SK-N-SH treated with all-trans-retinoic acid at 6 μM for 48 hours (cell line): ENCODE measurements around the gene KIF21A.

Source experiments
- BACH2 ChIP-seq: fragments of 250-450 bp; sonication (Bioruptor Pico); IDR thresholded peaks from 2 replicates; pipeline ENCODE4 v1.9.0; 2021; ENCODE audit warnings: mild to moderate bottlenecking, borderline replicate concordance
- CSRNP3 ChIP-seq: fragments of 250-450 bp; sonication (Bioruptor Pico); IDR thresholded peaks from 2 replicates; pipeline ENCODE4 v1.5.1; 2021; ENCODE audit warnings: mild to moderate bottlenecking, moderate library complexity
- OSR1 ChIP-seq: fragments of 250-450 bp; sonication (Bioruptor Pico); IDR thresholded peaks from 2 replicates; pipeline ENCODE4 v1.8.0; 2022; ENCODE audit warnings: moderate library complexity, mild to moderate bottlenecking, inconsistent platforms
- PATZ1 ChIP-seq: fragments of 250-450 bp; sonication (Bioruptor Pico); IDR thresholded peaks from 2 replicates; pipeline ENCODE4 v1.8.0; 2020; ENCODE audit warnings: mild to moderate bottlenecking, moderate library complexity, borderline replicate concordance
- SNAI2 ChIP-seq: fragments of 250-450 bp; sonication (Bioruptor Pico); IDR thresholded peaks from 2 replicates; pipeline ENCODE4 v1.5.0; 2020; ENCODE audit warnings: mild to moderate bottlenecking, moderate library complexity
- TCF4 ChIP-seq: fragments of 250-450 bp; sonication (Bioruptor Pico); IDR thresholded peaks from 2 replicates; pipeline ENCODE4 v1.8.0; 2021; ENCODE audit warnings: mild to moderate bottlenecking, moderate library complexity, borderline replicate concordance
- ZFP3 ChIP-seq: fragments of 250-450 bp; sonication (Bioruptor Pico); IDR thresholded peaks from 2 replicates; pipeline ENCODE4 v1.5.0; 2020; ENCODE audit warnings: mild to moderate bottlenecking, moderate library complexity
- ZNF565 ChIP-seq: fragments of 450-650 bp; formaldehyde crosslinking; conservative IDR thresholded peaks from 2 replicates; pipeline ENCODE4 v1.5.0; 2020; ENCODE audit warnings: low read depth, mild to moderate bottlenecking, moderate library complexity
- ZNF8 ChIP-seq: fragments of 450-650 bp; formaldehyde crosslinking; IDR thresholded peaks from 2 replicates; pipeline ENCODE4 v1.5.0; 2020; ENCODE audit warnings: mild to moderate bottlenecking, moderate library complexity

- TF ChIP-seq ZNF8 (no peak), ZFP3 (CRISPR knock-in tag) (no peak), OSR1 (no peak), BACH2 (CRISPR knock-in tag) (no peak), PATZ1 (no peak), SNAI2 (no peak), TCF4 (CRISPR knock-in tag) (no peak), CSRNP3 (no peak), ZNF565 (CRISPR knock-in tag) (no peak)
These were observed 13.1 kb downstream of the KIF21A start for GRCh38 chr12:39429809-39430208.
